ENCODE results near the gene NPPB.

NPPB gene

GRCh38 chr1:11831945-11832725, 26.6 kb downstream of the NPPB start:
- no peak for DNase-seq (ENCODE audit: low read depth)
- TF ChIP-seq, protein P1, sequence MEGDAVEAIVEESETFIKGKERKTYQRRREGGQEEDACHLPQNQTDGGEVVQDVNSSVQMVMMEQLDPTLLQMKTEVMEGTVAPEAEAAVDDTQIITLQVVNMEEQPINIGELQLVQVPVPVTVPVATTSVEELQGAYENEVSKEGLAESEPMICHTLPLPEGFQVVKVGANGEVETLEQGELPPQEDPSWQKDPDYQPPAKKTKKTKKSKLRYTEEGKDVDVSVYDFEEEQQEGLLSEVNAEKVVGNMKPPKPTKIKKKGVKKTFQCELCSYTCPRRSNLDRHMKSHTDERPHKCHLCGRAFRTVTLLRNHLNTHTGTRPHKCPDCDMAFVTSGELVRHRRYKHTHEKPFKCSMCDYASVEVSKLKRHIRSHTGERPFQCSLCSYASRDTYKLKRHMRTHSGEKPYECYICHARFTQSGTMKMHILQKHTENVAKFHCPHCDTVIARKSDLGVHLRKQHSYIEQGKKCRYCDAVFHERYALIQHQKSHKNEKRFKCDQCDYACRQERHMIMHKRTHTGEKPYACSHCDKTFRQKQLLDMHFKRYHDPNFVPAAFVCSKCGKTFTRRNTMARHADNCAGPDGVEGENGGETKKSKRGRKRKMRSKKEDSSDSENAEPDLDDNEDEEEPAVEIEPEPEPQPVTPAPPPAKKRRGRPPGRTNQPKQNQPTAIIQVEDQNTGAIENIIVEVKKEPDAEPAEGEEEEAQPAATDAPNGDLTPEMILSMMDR (IDR thresholded peaks at IDR 0.05; ENCODE audit: control insufficient read depth, extremely low read depth, insufficient read depth): no peak
- H3K4me3 ChIP-seq (ENCODE audit: low read depth, low read length): no peak overlapping the region

- TF ChIP-seq, protein P1 (IDR thresholded peaks at IDR 0.05; ENCODE audit: control insufficient read depth, extremely low read depth, insufficient read depth): no peak
- H3K4me3 ChIP-seq (ENCODE audit: low read depth, low read length): no peak overlapping the region
- no peak for DNase-seq (ENCODE audit: low read depth)
Measured at GRCh38 chr1:11828511-11828910, 30.2 kb downstream of the NPPB start.

GRCh38 chr1:11826946-11827345, 31.8 kb downstream of the NPPB start:
- TF ChIP-seq, protein P1 (IDR thresholded peaks at IDR 0.05; ENCODE audit: control insufficient read depth, extremely low read depth, insufficient read depth): no peak
- no peak overlapping the region for H3K4me3 ChIP-seq (ENCODE audit: low read depth, low read length)
- DNase-seq (ENCODE audit: low read depth): no peak

DNA sequence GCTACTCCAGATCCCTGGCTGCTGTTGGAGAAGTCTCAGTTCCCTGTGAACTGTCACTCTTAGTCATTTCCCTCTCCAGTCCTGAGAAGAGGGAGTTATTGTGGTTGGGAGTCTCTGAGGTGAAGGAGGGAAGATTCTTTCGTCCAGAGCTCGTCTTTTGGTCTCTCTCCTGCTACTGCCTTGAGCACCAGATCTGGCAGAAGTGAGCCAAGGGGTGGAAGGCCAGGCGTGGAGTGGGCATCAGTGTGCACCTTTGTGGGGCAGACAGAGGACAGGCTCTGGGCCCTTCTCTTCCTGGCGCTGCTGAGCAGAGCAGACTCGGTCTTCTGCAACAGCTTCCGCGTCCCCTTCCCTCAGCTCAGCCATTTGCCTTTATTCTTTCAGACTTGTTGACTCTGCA, 33.6 kb downstream of the NPPB start:
- H3K4me3 ChIP-seq (ENCODE audit: low read depth, low read length): no peak overlapping the region
- no peak for DNase-seq (ENCODE audit: low read depth)
- TF ChIP-seq, protein P1 (IDR thresholded peaks at IDR 0.05; ENCODE audit: control insufficient read depth, extremely low read depth, insufficient read depth): no peak

GRCh38 chr1:11823366-11824137, 35.2 kb downstream of the NPPB start:
- no peak for DNase-seq (ENCODE audit: low read depth)
- H3K4me3 ChIP-seq (ENCODE audit: low read depth, low read length): no peak overlapping the region
- TF ChIP-seq, protein P1 (IDR thresholded peaks at IDR 0.05; ENCODE audit: control insufficient read depth, extremely low read depth, insufficient read depth): no peak

DNA sequence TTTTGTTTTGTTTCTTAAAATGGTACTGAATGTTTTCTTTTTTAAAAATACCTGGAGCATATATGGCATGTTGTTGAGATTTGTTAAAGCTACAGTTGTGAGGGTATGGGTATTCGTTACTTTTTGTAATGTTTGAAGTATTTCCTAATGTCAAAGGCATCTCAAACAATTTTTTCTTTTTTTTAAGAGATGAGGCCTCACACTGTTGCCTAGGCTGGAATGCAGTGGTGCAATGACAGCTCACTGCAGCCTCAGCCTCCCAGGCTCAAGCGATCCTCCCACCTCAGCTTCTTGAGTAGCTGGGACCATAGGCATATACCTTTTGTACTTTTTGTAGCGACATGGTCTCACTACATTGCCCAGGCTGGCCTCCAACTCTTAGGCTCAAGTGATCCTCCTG, 36.7 kb downstream of the NPPB start:
- no peak overlapping the region for H3K4me3 ChIP-seq (ENCODE audit: low read depth, low read length)
- TF ChIP-seq, protein P1 (IDR thresholded peaks at IDR 0.05; ENCODE audit: control insufficient read depth, extremely low read depth, insufficient read depth): no peak
- DNase-seq (ENCODE audit: low read depth): no peak

Measured in LNCaP clone FGC (cell line).